ENCODE data around the gene MAMDC4.

- no peak for TF ChIP-seq CTCF (IDR thresholded peaks at IDR 0.05)
- no peak for TF ChIP-seq POLR2A (IDR thresholded peaks at IDR 0.05)
Observed at GRCh38 chr9:136806067-136806466, 46.1 kb upstream of the MAMDC4 start.
